Measurements from ENCODE around the gene RAB28.

RAB28 gene

DNA sequence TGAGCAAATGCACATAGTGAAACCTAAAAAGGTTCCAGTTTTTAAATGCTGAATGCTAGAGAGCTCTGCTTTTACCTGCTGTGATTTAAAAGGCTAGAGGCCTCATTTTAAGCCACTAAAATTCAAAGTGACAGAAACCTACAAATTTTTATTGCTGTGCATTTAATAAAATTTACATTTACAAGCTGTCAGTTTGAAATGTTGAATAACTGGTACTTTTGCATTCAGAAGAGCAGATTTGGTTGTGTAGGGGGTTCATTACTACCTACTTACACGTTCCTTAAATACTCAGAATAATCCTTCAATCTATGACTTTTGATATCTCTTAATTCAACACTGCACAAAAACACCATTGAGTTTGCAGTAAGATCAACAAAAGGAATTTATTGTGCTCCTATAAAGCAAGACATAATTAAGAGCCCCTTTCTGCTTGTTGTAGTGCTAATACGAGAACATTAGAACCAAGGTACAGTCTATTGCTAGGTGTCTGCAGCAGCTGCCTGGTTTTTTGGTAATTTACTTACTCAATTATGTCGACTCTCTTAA is 32.2 kb upstream of the RAB28 start:
- H3K4me3 ChIP-seq (ENCODE audit: low read length) = no peak overlapping the region
- H3K9ac ChIP-seq (ENCODE audit: low read length) = no peak overlapping the region
- H3K79me2 ChIP-seq (ENCODE audit: low read length) = no peaks in the 10 kb centered on the region
- H2AFZ ChIP-seq (ENCODE audit: low read depth, low read length) = no peak overlapping the region
- no peak overlapping the region for H3K27ac ChIP-seq (ENCODE audit: low read length)
- H3K27me3 ChIP-seq (ENCODE audit: low read depth, low read length) = no peaks in the 10 kb centered on the region
- H3K4me1 ChIP-seq (ENCODE audit: low read length) = no peaks in the 10 kb centered on the region; the same call in 1 of the 2 replicates
- H3K36me3 ChIP-seq (replicated peaks; ENCODE audit: low read depth, low read length) = no peaks in the 10 kb centered on the region
- TF ChIP-seq, protein P1, sequence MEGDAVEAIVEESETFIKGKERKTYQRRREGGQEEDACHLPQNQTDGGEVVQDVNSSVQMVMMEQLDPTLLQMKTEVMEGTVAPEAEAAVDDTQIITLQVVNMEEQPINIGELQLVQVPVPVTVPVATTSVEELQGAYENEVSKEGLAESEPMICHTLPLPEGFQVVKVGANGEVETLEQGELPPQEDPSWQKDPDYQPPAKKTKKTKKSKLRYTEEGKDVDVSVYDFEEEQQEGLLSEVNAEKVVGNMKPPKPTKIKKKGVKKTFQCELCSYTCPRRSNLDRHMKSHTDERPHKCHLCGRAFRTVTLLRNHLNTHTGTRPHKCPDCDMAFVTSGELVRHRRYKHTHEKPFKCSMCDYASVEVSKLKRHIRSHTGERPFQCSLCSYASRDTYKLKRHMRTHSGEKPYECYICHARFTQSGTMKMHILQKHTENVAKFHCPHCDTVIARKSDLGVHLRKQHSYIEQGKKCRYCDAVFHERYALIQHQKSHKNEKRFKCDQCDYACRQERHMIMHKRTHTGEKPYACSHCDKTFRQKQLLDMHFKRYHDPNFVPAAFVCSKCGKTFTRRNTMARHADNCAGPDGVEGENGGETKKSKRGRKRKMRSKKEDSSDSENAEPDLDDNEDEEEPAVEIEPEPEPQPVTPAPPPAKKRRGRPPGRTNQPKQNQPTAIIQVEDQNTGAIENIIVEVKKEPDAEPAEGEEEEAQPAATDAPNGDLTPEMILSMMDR (IDR thresholded peaks at IDR 0.05; ENCODE audit: low read depth, low read length) = no peak
- no peak for TF ChIP-seq EZH2phosphoT487 (IDR thresholded peaks at IDR 0.05; ENCODE audit: low read depth)
- no peaks in the 10 kb centered on the region for H4K20me1 ChIP-seq (ENCODE audit: insufficient read depth, low read length)
- H3K4me2 ChIP-seq (ENCODE audit: low read length) = no peak overlapping the region
- no peaks in the 10 kb centered on the region for H3K9me3 ChIP-seq (ENCODE audit: insufficient read depth, low read length)

DNA sequence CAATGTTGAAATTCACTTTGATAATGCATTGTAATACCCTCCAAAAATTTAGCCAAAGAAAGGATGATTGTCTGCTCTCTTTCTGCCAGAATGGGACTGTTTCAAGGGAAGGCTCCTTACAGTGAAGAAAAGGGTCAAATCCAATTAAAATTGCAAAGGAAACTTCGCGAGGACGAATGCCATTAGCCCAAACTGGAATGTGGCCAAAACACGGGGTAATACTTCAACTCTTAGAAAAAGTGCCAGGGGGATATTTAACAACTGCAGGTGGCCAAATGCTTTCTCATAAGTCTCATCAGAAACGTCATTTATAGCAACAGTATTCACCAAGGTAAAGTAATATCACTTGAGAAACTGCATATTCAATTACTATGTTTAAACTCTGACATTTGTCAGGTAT is 31.1 kb upstream of the RAB28 start:
- Histone ChIP-seq H3K9me3 (ENCODE audit: insufficient read depth, low read length) (no peaks in the 10 kb centered on the region), H3K79me2 (ENCODE audit: low read length) (no peaks in the 10 kb centered on the region), H3K36me3 (replicated peaks; ENCODE audit: low read depth, low read length) (no peaks in the 10 kb centered on the region), H3K4me3 (ENCODE audit: low read length) (no peak overlapping the region), H3K9ac (ENCODE audit: low read length) (no peak overlapping the region), H3K4me1 (ENCODE audit: low read length) (no peaks in the 10 kb centered on the region; the same call in 1 of the 2 replicates), H3K4me2 (ENCODE audit: low read length) (no peak overlapping the region), H4K20me1 (ENCODE audit: insufficient read depth, low read length) (no peaks in the 10 kb centered on the region), H3K27me3 (ENCODE audit: low read depth, low read length) (no peaks in the 10 kb centered on the region), H2AFZ (ENCODE audit: low read depth, low read length) (no peak overlapping the region), H3K27ac (ENCODE audit: low read length) (no peak overlapping the region)
- TF ChIP-seq EZH2phosphoT487 (IDR thresholded peaks at IDR 0.05; ENCODE audit: low read depth) = no peak
- TF ChIP-seq, protein P1 (IDR thresholded peaks at IDR 0.05; ENCODE audit: low read depth, low read length) = no peak

DNA sequence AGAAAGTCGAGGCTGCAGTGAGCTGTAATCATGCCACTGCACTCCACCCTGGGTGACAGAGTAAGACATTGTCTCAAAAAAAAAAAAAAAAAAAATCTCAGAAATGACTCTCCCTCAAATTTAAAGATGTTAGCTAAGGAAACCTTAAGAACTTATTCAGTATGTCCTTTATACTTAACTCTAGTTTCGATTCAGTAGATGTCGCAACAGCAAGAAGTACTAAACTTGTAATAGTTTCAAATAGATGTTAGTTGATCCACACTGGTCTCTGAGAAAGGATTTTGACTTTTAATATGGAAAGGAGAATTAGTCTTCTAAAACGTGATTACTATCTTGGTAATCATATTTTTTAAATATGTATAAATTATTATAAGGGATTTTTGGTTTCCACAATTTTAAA is 30.6 kb upstream of the RAB28 start:
- Histone ChIP-seq H3K9ac (ENCODE audit: low read length) (no peak overlapping the region), H3K4me1 (ENCODE audit: low read length) (no peaks in the 10 kb centered on the region; the same call in 1 of the 2 replicates), H3K27me3 (ENCODE audit: low read depth, low read length) (no peaks in the 10 kb centered on the region), H3K9me3 (ENCODE audit: insufficient read depth, low read length) (no peaks in the 10 kb centered on the region), H2AFZ (ENCODE audit: low read depth, low read length) (no peak overlapping the region), H3K79me2 (ENCODE audit: low read length) (no peaks in the 10 kb centered on the region), H3K27ac (ENCODE audit: low read length) (no peak overlapping the region), H3K36me3 (replicated peaks; ENCODE audit: low read depth, low read length) (no peaks in the 10 kb centered on the region), H3K4me3 (ENCODE audit: low read length) (no peak overlapping the region), H3K4me2 (ENCODE audit: low read length) (no peak overlapping the region), H4K20me1 (ENCODE audit: insufficient read depth, low read length) (no peaks in the 10 kb centered on the region)
- TF ChIP-seq, protein P1 (IDR thresholded peaks at IDR 0.05; ENCODE audit: low read depth, low read length) = no peak
- TF ChIP-seq EZH2phosphoT487 (IDR thresholded peaks at IDR 0.05; ENCODE audit: low read depth) = no peak

DNA sequence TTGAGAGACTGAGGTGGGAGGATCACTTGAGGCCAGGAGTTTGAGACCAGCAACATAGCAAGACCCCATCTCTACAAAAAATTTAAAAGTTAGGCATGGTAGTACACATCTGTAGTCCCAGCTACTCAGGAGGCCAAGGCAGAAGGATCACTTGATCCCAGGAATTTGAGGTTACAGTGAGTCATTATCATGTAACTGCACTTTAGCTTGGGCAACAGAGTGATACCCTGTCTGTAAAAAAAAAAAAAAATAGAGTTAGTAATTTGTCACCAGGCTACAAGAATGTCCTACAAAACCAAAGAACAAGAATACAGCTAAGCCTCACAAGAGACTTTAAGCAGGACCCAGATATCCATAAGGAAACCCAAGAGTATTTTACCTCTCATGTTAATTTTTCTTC is 27.0 kb upstream of the RAB28 start:
- H4K20me1 ChIP-seq (ENCODE audit: insufficient read depth, low read length) = no peaks in the 10 kb centered on the region
- no peaks in the 10 kb centered on the region for H3K79me2 ChIP-seq (ENCODE audit: low read length)
- TF ChIP-seq, protein P1 (IDR thresholded peaks at IDR 0.05; ENCODE audit: low read depth, low read length) = no peak
- no peak for TF ChIP-seq EZH2phosphoT487 (IDR thresholded peaks at IDR 0.05; ENCODE audit: low read depth)
- H3K9ac ChIP-seq (ENCODE audit: low read length) = no peak overlapping the region
- no peak overlapping the region for H3K4me2 ChIP-seq (ENCODE audit: low read length)
- H3K27ac ChIP-seq (ENCODE audit: low read length) = no peak overlapping the region
- no peaks in the 10 kb centered on the region for H3K4me1 ChIP-seq (ENCODE audit: low read length)
- no peak overlapping the region for H3K4me3 ChIP-seq (ENCODE audit: low read length)
- no peaks in the 10 kb centered on the region for H3K27me3 ChIP-seq (ENCODE audit: low read depth, low read length)
- no peak overlapping the region for H2AFZ ChIP-seq (ENCODE audit: low read depth, low read length)
- H3K9me3 ChIP-seq (ENCODE audit: insufficient read depth, low read length) = no peaks in the 10 kb centered on the region
- no peaks in the 10 kb centered on the region for H3K36me3 ChIP-seq (replicated peaks; ENCODE audit: low read depth, low read length)
